H9 (cell line): ENCODE data around the gene VCPKMT. TPM values are rescaled to one million over a fixed set of nuclear protein-coding genes. Genes with fewer than 3 reads are reported as not detected.

Experiments used
- DNase-seq: peaks from one replicate; pipeline ENCODE4 v3.0.0-alpha.2; 2017
- H2AFZ ChIP-seq: one replicate; pipeline ENCODE4 v1.6.1; 2013; ENCODE audit warnings: mild to moderate bottlenecking, low read length, control low read depth, moderate library complexity
- H2AK5ac ChIP-seq: 2 replicates; pipeline ENCODE4 v1.6.1; 2013; ENCODE audit warnings: low read length, control low read depth, mixed read lengths; ENCODE audit not compliant: insufficient read length
- H2BK120ac ChIP-seq: one replicate; pipeline ENCODE4 v1.6.1; 2013; ENCODE audit warnings: low read depth, mild to moderate bottlenecking, low read length, control low read depth, inconsistent platforms; ENCODE audit not compliant: poor library complexity, severe bottlenecking
- H2BK12ac ChIP-seq: 2 replicates; pipeline ENCODE4 v1.6.1; 2013; ENCODE audit warnings: low read length, control low read depth, mixed read lengths, low read depth; ENCODE audit not compliant: insufficient read length
- H2BK15ac ChIP-seq: 2 replicates; pipeline ENCODE4 v1.6.1; 2013; ENCODE audit warnings: low read depth, low read length, control low read depth
- H2BK20ac ChIP-seq: one replicate; pipeline ENCODE4 v1.6.1; 2013; ENCODE audit warnings: low read depth, mild to moderate bottlenecking, low read length, control low read depth, inconsistent platforms; ENCODE audit not compliant: poor library complexity, severe bottlenecking
- H2BK5ac ChIP-seq: 2 replicates; pipeline ENCODE4 v1.6.1; 2013; ENCODE audit warnings: low read length, control low read depth, mixed read lengths; ENCODE audit not compliant: insufficient read length
- H3K14ac ChIP-seq: 2 replicates; pipeline ENCODE4 v1.6.1; 2013; ENCODE audit warnings: low read length, control low read depth; ENCODE audit not compliant: insufficient read depth
- H3K18ac ChIP-seq: 2 replicates; pipeline ENCODE4 v1.6.1; 2013; ENCODE audit warnings: low read depth, mild to moderate bottlenecking, mixed read lengths, low read length, control low read depth; ENCODE audit not compliant: insufficient read length
- H3K23ac ChIP-seq: 2 replicates; pipeline ENCODE4 v1.6.1; 2013; ENCODE audit warnings: low read length, control low read depth, mixed read lengths, low read depth; ENCODE audit not compliant: insufficient read length
- H3K23me2 ChIP-seq: 2 replicates; pipeline ENCODE4 v1.6.1; 2013; ENCODE audit warnings: low read depth, mild to moderate bottlenecking, mixed read lengths, low read length, control low read depth; ENCODE audit not compliant: insufficient read length, poor library complexity, severe bottlenecking
- H3K27ac ChIP-seq: 2 replicates; pipeline ENCODE4 v1.5.1; 2013; ENCODE audit warnings: low read length, control low read depth, mixed read lengths, low read depth; ENCODE audit not compliant: insufficient read length
- H3K27me3 ChIP-seq: 2 replicates; pipeline ENCODE4 v1.6.1; 2013; ENCODE audit warnings: low read length, control low read depth, inconsistent platforms; ENCODE audit not compliant: insufficient read depth
- H3K4ac ChIP-seq: 2 replicates; pipeline ENCODE4 v1.6.1; 2013; ENCODE audit warnings: low read depth, mild to moderate bottlenecking, control low read depth, inconsistent platforms, low read length, moderate library complexity
- H3K4me1 ChIP-seq: 2 replicates; pipeline ENCODE4 v1.6.1; 2013; ENCODE audit warnings: low read length, control low read depth, inconsistent platforms; ENCODE audit not compliant: insufficient read depth
- H3K4me2 ChIP-seq: 2 replicates; pipeline ENCODE4 v1.6.1; 2013; ENCODE audit warnings: low read length, control low read depth, mixed read lengths; ENCODE audit not compliant: insufficient read length, insufficient read depth
- H3K56ac ChIP-seq: 2 replicates; pipeline ENCODE4 v1.6.1; 2013; ENCODE audit warnings: low read depth, mild to moderate bottlenecking, mixed read lengths, low read length, control low read depth; ENCODE audit not compliant: insufficient read length
- H3K79me1 ChIP-seq: 2 replicates; pipeline ENCODE4 v1.6.1; 2013; ENCODE audit warnings: low read depth, mild to moderate bottlenecking, moderate library complexity, low read length, control low read depth, inconsistent platforms; ENCODE audit not compliant: insufficient read depth, poor library complexity, severe bottlenecking
- H3K79me2 ChIP-seq: 2 replicates; pipeline ENCODE4 v1.6.1; 2013; ENCODE audit warnings: low read length, control low read depth, inconsistent platforms; ENCODE audit not compliant: insufficient read depth
- H3K9ac ChIP-seq: 2 replicates; pipeline ENCODE4 v1.6.1; 2013; ENCODE audit warnings: low read length, control low read depth, mixed read lengths; ENCODE audit not compliant: insufficient read length; ENCODE audit errors: extremely low read depth
- H3K9me3 ChIP-seq: one replicate; pipeline ENCODE4 v1.6.1; 2013; ENCODE audit warnings: low read depth, low read length, inconsistent platforms; ENCODE audit not compliant: control insufficient read depth
- H3T11ph ChIP-seq: one replicate; pipeline ENCODE4 v1.6.1; 2013; ENCODE audit warnings: mild to moderate bottlenecking, low read length, control low read depth, inconsistent platforms
- H4K20me1 ChIP-seq: one replicate; pipeline ENCODE4 v1.6.1; 2013; ENCODE audit not compliant: control insufficient read depth, insufficient read length, insufficient read depth
- H4K5ac ChIP-seq: 2 replicates; pipeline ENCODE4 v1.6.1; 2013; ENCODE audit warnings: low read depth, mild to moderate bottlenecking, mixed read lengths, low read length, control low read depth; ENCODE audit not compliant: insufficient read length
- H4K8ac ChIP-seq: replicated peaks from 2 replicates; pipeline ENCODE4 v1.6.1; 2013; ENCODE audit warnings: low read length, control low read depth, mixed read lengths, low read depth; ENCODE audit not compliant: insufficient read length
- H4K91ac ChIP-seq: 2 replicates; pipeline ENCODE4 v1.6.1; 2013; ENCODE audit warnings: low read depth, mild to moderate bottlenecking, moderate library complexity, mixed read lengths, low read length, control low read depth; ENCODE audit not compliant: insufficient read length
- H3K27ac Mint-ChIP-seq, 3 experiments: 2 replicates in 2 of 3; 3 replicates in 1 of 3; pipeline ENCODE4 v1.8.0; 2020 to 2021; ENCODE audit warnings: mixed read lengths in 3 of 3, mild to moderate bottlenecking in 1 of 3, moderate library complexity in 1 of 3
- H3K27me3 Mint-ChIP-seq: 2 replicates; pipeline ENCODE4 v1.8.0; 2021; ENCODE audit warnings: low read depth, mild to moderate bottlenecking, moderate library complexity, mixed read lengths
- H3K36me3 Mint-ChIP-seq, 3 experiments: 2 replicates in 2 of 3; 3 replicates in 1 of 3; pipeline ENCODE4 v1.8.0; 2020 to 2021; ENCODE audit warnings: low read depth in 3 of 3, mixed read lengths in 3 of 3; ENCODE audit not compliant: insufficient read depth in 1 of 3
- H3K4me1 Mint-ChIP-seq, 2 experiments: 2 replicates each; pipeline ENCODE4 v1.8.0; 2020; ENCODE audit warnings: mixed read lengths in 2 of 2
- H3K4me3 Mint-ChIP-seq, 2 experiments: 2 replicates in 1 of 2; 3 replicates in 1 of 2; pipeline ENCODE4 v1.8.0; 2020 to 2021; ENCODE audit warnings: mild to moderate bottlenecking in 2 of 2, mixed read lengths in 2 of 2, moderate library complexity in 1 of 2
- H3K9me3 Mint-ChIP-seq, 2 experiments: 2 replicates in 1 of 2; 3 replicates in 1 of 2; pipeline ENCODE4 v1.8.0; 2020; ENCODE audit warnings: mild to moderate bottlenecking in 2 of 2, mixed read lengths in 2 of 2, moderate library complexity in 1 of 2
- WGBS: extraction: QIAGEN DNeasy Blood & Tissue Kit; methylation state at CpG from one replicate; pipeline ENCODE4 v1.1.7; 2013; ENCODE audit warnings: missing lambda C conversion rate, low lambda C conversion rate, mixed read lengths; ENCODE audit not compliant: insufficient read length; ENCODE audit errors: extremely low coverage; 5-methylcytosine and 5-hydroxymethylcytosine counted together
- total RNA-seq: library from RNA; stranded (reverse); gene quantifications from 2 replicates; pipeline ENCODE4 v1.2.1, GENCODE V29; 2021
- TF ChIP-seq, protein P1 (sequence below): fragments of 200-600 bp; sonication (generic); conservative IDR thresholded peaks from 3 replicates; pipeline ENCODE4 v1.8.0; 2021; ENCODE audit warnings: antibody characterized with exemption, mild to moderate bottlenecking

Gene VCPKMT
- total RNA-seq, 1 experiment from 2014 or later: 13.7 TPM

DNA sequence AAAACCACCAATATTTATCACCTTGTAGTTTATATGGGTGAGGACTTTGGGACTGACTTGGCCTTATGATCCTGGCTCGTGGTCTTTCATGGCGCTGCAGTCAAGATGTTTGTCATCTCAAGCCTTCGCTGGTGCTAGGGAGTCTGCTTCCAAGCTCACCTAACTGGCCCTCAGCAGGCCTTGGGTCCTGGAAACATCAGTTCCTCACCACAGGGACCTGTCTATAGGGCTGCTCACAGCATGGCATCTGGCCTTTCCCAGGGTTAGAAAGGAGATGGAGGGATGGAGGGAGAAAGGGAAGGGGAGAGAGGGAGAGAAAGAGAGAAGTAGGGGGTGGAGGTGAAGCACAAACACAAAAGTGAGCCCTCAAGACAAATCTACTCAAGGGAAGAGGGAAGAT is 31.7 kb downstream of the VCPKMT start:
- Histone ChIP-seq H3K9me3 (no peaks in the 10 kb centered on the region), H4K8ac (no peak overlapping the region), H3K9ac (no peak overlapping the region), H2AFZ (no peak overlapping the region), H4K20me1 (no peaks in the 10 kb centered on the region), H3K4me2 (no peak overlapping the region), H2BK120ac (no peak overlapping the region), H3K4me1 (no peaks in the 10 kb centered on the region), H3K23me2 (no peaks in the 10 kb centered on the region), H4K5ac (no peak overlapping the region), H4K91ac (no peak overlapping the region), H2BK15ac (no peak overlapping the region), H3K14ac (no peak overlapping the region), H3K23ac (no peak overlapping the region), H3K79me2 (no peaks in the 10 kb centered on the region), H3K79me1 (no peaks in the 10 kb centered on the region), H3K27me3 (no peaks in the 10 kb centered on the region), H2BK20ac (no peak overlapping the region), H3K56ac (no peak overlapping the region), H3K4ac (no peak overlapping the region), H3K18ac (no peak overlapping the region), H2BK5ac (no peak overlapping the region), H2BK12ac (no peak overlapping the region), H2AK5ac (no peak overlapping the region), H3K27ac (no peak overlapping the region), H3T11ph (no peak overlapping the region)
- Mint-ChIP-seq H3K36me3 (no peaks in the 10 kb centered on the region), H3K27ac (peak overlapping the region in 1 of 3 experiments; percentile 32; a peak in 2 of 7 replicates), H3K4me3 (no peak overlapping the region), H3K27me3 (no peaks in the 10 kb centered on the region), H3K4me1 (peaks cover 4% of the 10 kb centered on the region in 2 experiments), H3K9me3 (no peaks in the 10 kb centered on the region)
- TF ChIP-seq, protein P1, sequence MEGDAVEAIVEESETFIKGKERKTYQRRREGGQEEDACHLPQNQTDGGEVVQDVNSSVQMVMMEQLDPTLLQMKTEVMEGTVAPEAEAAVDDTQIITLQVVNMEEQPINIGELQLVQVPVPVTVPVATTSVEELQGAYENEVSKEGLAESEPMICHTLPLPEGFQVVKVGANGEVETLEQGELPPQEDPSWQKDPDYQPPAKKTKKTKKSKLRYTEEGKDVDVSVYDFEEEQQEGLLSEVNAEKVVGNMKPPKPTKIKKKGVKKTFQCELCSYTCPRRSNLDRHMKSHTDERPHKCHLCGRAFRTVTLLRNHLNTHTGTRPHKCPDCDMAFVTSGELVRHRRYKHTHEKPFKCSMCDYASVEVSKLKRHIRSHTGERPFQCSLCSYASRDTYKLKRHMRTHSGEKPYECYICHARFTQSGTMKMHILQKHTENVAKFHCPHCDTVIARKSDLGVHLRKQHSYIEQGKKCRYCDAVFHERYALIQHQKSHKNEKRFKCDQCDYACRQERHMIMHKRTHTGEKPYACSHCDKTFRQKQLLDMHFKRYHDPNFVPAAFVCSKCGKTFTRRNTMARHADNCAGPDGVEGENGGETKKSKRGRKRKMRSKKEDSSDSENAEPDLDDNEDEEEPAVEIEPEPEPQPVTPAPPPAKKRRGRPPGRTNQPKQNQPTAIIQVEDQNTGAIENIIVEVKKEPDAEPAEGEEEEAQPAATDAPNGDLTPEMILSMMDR: no peak
- DNase-seq: no peak
- no CpG with 5 or more reads among the region's 3 CpGs for WGBS
